ENCODE data around the gene CDH13.

Gene CDH13

DNA sequence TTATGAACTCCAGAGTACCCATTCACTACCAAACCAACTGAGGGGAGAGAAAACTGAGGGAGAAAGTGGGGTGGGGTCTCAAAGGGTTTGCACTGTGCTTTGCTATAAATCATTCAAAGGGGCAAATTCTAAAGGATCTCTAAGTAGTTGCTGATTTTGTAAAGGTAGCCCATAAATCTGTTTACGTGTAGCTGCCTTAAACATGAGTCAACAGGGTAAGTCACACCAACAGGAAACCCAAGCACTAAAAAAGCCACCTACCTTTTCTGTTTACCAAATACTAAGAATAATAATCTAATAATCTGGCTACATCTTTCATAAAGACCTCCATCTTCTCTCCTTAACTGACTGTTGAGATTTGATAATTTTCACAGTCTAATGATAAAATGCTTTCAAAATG is 1172.6 kb downstream of the CDH13 start:
- no peak overlapping the region for H3K4me3 ChIP-seq (replicated peaks; ENCODE audit: low read depth, low read length)
- TF ChIP-seq, protein P1, sequence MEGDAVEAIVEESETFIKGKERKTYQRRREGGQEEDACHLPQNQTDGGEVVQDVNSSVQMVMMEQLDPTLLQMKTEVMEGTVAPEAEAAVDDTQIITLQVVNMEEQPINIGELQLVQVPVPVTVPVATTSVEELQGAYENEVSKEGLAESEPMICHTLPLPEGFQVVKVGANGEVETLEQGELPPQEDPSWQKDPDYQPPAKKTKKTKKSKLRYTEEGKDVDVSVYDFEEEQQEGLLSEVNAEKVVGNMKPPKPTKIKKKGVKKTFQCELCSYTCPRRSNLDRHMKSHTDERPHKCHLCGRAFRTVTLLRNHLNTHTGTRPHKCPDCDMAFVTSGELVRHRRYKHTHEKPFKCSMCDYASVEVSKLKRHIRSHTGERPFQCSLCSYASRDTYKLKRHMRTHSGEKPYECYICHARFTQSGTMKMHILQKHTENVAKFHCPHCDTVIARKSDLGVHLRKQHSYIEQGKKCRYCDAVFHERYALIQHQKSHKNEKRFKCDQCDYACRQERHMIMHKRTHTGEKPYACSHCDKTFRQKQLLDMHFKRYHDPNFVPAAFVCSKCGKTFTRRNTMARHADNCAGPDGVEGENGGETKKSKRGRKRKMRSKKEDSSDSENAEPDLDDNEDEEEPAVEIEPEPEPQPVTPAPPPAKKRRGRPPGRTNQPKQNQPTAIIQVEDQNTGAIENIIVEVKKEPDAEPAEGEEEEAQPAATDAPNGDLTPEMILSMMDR (IDR thresholded peaks at IDR 0.05; ENCODE audit: low read length, missing control alignments), result no peak
- DNase-seq (ENCODE audit: low read depth), result no peak

DNA sequence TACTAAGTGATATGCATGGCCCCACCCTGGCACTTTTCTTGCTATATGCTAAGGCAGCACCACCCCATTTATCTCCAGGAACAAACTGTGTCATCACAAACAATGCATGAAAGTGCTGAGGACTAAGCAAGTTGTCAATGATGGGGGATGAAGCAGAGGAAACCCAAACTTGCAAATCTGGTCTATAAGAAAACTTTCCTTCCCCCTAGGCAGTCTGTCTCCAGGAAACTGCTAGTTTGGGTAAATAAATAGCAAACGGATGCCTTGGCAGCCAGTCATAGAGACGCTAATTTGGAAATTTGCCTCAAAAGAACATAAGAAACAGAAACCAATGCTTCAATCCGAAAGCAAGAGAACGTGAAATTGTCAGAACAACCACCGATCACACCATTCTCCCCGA is 1175.4 kb downstream of the CDH13 start:
- DNase-seq (ENCODE audit: low read depth), result peak; percentile 78
- TF ChIP-seq, protein P1 (IDR thresholded peaks at IDR 0.05; ENCODE audit: low read length, missing control alignments), result no peak
- H3K4me3 ChIP-seq (replicated peaks; ENCODE audit: low read depth, low read length), result peak overlapping the region; percentile 2

DNA sequence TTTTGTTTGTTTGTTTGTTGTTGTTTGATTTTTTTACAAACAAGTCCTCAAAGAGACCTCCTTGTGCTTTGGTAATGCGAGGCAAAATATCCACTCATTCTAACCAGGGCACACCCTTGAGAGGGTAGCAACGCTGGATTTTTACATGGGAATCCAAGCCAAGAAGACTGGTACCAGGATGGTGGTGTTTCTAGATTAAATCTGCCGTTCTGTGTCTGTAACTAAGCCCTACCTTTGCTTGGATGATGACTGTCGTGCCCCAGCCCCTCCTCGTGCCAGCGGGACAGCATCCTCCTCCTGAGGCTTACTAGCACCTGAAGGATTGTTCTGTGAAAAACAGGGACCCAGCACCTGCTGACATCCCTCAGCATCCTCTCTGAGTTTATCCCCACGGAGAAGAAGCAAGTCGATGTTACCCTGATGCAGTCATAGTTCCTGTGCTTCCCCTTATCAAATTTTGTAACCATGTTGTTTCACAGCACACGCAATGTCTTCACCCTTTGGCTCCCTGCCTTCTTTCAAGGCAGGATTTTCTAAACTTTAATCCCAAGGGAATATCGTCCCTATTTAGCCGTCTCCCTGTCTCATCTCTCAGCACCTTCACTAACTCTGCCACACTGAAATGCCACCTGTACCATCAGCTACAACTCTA is 1175.9 kb downstream of the CDH13 start:
- TF ChIP-seq, protein P1 (IDR thresholded peaks at IDR 0.05; ENCODE audit: low read length, missing control alignments), result no peak
- peak; percentile 48 for DNase-seq (ENCODE audit: low read depth)
- H3K4me3 ChIP-seq (replicated peaks; ENCODE audit: low read depth, low read length), result peak overlapping the region; percentile 2

DNA sequence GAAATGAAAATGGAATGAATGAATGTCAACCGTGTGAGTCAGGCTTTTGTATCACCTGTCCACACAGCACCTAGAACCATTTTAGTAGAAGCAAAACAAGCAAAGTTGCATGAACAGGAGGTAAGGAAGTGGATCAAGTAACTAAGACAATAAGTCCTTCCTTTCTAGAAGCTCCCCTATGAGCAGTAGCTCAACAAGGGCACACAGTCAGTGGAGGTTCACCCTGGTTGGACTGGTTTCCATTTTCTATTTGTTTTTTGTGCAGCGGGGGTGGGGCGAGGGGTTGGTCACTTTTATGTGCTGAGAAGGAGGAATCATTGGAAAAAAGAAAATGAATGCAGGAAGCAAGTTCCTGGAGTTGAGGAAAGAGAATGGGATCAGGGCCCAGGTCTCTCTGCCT is 1177.0 kb downstream of the CDH13 start:
- H3K4me3 ChIP-seq (replicated peaks; ENCODE audit: low read depth, low read length), result no peak overlapping the region
- no peak for DNase-seq (ENCODE audit: low read depth)
- TF ChIP-seq, protein P1 (IDR thresholded peaks at IDR 0.05; ENCODE audit: low read length, missing control alignments), result no peak

DNA sequence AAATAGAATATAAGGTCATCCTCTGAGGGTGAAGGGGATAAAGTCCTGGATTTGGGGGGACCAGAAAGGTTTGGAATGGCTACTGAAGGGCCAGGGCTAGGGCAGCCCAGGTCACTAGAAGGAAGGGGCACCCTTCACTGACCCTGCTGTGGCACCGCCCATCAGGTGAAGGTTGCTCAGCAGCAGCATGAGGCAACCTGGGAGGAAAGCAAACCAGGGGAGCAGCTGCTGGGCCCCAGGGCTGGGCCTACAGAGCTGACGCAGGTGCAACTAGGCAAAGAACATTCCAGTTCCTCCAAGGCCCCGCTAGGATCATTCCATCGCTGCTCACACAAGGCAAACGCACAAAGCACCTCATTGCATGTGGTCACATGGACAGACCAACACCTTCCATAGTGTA is 1177.6 kb downstream of the CDH13 start:
- no peak overlapping the region for H3K4me3 ChIP-seq (replicated peaks; ENCODE audit: low read depth, low read length)
- no peak for DNase-seq (ENCODE audit: low read depth)
- TF ChIP-seq, protein P1 (IDR thresholded peaks at IDR 0.05; ENCODE audit: low read length, missing control alignments), result no peak

DNA sequence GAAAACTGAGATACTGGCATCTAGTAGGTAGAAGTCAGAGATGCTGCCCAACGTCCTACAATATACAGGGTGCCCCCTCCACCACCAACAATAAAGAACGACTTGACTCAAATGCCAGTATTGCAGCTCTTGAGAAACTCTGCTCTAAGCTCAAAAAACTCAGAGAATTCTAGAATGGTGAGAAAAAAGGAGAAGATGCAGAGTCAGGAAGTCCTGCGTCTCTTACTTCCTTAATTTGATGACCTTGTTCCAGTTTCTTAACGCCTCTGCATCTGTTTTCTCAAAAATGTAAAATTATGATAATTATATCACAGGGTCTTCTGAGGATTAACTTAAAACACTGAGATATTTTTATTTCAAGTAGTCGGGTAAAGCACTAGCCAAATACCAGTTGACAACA is 1179.3 kb downstream of the CDH13 start:
- no peak overlapping the region for H3K4me3 ChIP-seq (replicated peaks; ENCODE audit: low read depth, low read length)
- TF ChIP-seq, protein P1 (IDR thresholded peaks at IDR 0.05; ENCODE audit: low read length, missing control alignments), result no peak
- DNase-seq (ENCODE audit: low read depth), result no peak

DNA sequence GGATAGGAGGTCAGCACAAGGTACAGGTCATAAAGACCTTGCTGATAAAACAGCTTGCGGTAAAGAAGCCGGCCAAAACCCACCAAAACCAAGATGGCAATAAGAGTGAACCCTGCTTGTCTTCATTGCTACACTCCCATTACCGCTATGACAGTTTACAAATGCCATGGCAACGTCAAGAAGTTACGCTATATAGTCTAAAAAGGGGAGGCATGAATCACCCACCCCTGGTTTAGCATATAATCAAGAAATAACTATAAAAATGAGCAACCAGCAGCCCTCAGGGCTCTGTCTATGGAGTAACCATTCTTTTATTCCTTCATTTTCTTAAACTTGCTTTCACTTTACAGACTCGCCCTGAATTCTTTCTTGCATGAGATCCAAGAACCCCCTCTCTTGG is 1180.0 kb downstream of the CDH13 start:
- no peak overlapping the region for H3K4me3 ChIP-seq (replicated peaks; ENCODE audit: low read depth, low read length)
- no peak for DNase-seq (ENCODE audit: low read depth)
- TF ChIP-seq, protein P1 (IDR thresholded peaks at IDR 0.05; ENCODE audit: low read length, missing control alignments), result no peak

Data from fibroblast of pulmonary artery (primary cell).